GM19328 (cell line): ENCODE data around the gene CREB1.
"Not testable (repeated sequence)": the region's sequence is repeated elsewhere in the genome, so short reads cannot be mapped to it uniquely, and the experiment has no call there.

Experiments
- ATAC-seq: cut with Tn5 transposase; IDR thresholded peaks from one replicate; pipeline ENCODE4 v1.9.1; 2021; ENCODE audit warnings: mild to moderate bottlenecking, moderate library complexity; ENCODE audit not compliant: unreplicated experiment

The CREB1 gene

DNA sequence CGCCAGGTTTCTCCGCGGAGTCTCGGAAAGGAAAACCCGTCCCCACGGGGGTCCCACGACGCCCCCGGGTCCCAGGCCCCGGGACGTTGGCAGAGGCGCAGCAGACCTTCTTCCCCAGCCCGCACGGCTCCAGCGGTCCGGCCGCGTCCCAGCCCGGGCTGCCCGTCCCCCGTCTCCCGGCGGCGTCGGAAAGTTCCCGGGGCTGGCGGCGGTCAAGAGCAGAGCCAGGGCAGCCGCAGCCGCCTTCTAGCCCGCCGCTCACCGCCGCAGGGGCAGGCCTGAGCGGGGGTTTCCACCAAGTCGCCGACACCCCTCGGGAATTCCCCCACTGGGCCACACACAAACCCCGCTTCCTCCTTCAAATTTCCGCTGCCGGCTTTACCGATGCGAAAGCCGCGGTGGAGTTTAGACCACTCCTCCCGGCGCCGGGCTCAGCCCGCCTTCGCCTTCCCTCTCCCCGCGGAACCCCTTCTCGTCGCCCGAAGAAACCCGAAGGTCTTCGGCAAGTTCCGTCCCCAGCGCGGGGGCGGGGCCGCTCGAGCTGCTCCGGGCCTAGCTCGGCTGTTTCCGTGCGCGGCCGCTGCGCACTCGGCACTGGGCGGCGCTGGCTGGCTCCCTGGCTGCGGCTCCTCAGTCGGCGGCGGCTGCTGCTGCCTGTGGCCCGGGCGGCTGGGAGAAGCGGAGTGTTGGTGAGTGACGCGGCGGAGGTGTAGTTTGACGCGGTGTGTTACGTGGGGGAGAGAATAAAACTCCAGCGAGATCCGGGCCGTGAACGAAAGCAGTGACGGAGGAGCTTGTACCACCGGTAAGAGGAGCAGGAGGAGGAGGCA is at the start of gene CREB1:
TSS of gene CREB1 (plus strand) at position 633 of the 830 bp plus-strand sequence. CDS start 25,674 bp downstream, outside the sequence.
- ATAC-seq, result peak; percentile 85

DNA sequence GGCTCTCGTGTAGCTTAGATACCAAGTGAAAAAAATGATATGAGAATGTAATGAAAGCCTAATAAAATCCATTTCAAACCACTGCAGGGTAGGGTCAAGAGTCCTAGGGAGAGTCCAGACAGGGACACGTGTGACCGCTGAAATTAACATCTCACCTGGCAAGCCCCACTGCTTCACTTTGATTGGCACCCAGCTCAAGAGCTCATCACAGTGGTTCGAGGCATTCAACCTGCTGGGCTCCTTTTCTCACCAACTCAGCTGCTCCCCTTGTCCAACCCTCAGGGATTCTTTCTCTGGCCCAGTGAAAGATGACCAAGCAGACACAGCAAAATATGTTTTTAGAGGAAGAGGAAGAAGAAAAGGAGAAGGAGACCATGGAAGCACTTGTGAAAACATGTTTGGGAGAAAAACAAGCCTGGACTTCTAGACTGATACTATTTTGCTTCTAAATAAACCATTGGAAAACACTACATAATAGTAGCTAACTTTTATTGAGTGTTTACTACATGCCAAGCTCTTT is 49.2 kb upstream of the CREB1 start:
- ATAC-seq, result no peak

DNA sequence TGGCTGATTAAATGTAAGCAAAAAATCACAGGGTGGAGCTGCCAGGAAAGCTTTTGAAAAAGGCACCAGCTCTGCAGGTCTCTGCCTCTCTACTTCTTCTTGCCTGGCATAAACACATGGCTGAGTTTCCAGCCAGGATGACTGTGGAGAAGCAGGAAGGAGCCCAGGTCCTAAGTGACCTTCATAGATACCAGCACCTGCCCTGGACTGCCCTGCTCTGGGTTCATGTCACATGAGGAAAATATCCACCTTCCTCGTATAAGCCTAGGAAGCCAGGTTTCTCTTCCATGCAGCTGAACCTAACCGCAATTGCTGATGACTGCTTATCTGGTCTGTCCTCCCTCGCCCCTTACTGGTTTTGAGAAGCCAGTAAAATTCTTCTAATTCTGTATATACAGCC is 47.8 kb upstream of the CREB1 start:
- no peak for ATAC-seq

DNA sequence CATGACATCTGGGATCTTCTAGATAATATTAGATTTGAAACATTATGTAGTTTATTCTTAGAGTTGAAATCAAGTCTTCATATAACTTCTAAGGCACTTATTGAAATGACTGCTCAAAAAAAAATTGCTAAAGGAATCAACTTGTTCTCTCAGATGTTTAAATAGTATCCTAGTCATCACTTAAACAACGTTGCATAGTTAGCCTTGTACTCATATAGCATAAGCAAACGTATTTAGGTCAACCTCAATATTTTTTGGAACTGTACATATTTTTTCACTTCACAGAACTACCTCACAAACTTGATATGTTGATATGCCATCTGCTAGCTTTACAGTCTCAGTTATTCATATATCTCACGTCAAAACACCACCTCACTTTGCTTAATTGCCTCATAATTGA is 47.1 kb upstream of the CREB1 start:
- ATAC-seq, result no peak

DNA sequence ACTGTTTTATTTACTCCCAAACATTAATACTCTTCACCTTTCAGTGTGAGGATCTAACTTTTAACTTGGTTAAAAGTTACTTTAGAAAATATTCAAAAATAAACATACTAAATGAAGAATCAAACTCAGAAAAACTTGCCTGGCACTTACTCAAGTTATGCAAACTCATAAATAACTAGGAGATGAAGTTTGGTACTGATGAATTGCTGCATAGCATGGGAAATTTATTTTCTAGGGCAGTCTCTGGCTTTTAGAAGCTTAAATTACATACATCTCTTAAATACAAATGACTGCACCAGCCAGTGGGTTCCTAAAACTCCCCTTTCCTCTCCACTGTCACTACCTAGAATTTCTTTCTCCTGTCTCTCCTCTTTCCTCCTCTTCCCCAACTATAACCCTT is 46.7 kb upstream of the CREB1 start:
- ATAC-seq, result no peak

DNA sequence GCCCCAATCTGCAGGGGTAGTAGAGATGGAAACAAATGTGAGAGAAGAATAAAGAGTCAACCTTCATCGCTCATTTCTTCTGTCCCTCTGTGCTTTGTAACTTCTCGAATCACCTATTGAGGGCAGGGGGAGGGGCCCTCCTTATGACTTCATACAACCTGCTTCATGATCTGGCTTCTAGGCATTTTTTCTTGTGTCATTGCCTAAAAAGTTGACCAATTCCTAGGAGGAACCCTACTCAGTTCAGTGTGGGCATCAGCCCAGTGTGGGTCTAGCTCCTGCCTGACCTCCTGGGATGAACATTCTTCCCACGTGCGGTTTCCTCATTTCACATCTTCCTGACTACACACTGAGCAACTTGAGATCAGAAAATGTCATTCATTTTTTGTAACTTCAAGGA is 46.3 kb upstream of the CREB1 start:
- no peak for ATAC-seq

DNA sequence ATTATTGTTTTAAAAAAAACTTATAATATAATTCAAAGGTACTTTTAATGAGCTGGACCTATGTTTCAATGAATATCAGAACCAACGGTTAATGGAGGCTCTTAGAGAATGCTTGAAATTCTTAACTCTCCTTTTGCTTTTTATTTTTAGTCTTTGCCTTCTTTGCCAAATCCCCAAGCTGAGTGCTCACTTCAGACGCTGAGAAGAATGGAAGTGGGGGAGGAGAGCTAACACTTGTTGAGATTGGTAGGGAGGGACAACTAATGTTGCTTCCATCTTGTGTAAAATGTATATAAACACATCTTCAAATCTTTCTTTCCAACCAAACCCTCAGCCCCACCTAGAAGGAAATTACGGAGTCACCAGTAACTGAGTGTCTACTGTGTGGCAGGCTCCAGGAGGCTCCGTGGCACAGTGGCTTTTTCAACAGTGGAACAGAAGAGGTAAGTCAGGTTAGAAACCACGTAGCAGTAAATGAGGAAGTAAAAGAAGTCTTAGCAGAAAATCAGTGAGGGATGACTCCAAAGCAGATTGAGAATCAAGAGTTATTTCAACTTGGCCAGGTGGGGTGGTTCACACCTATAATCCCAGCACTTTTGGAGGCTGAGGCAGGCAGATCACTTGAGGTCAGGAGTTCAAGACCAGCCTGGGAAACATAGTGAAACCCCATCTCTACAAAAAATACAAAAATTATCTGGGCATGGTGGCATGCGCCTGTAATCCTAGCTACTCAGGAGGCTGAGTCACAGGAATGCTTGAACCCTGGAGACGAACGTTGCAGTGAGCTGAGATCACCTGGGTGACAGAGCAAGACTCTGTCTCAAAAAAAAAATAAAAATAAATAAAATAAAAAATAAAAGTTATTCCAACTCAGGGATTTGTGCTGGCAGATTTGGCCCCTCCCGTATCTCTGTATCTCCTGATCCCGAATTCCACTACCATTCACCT is 45.0 kb upstream of the CREB1 start:
- ATAC-seq, result no peak

DNA sequence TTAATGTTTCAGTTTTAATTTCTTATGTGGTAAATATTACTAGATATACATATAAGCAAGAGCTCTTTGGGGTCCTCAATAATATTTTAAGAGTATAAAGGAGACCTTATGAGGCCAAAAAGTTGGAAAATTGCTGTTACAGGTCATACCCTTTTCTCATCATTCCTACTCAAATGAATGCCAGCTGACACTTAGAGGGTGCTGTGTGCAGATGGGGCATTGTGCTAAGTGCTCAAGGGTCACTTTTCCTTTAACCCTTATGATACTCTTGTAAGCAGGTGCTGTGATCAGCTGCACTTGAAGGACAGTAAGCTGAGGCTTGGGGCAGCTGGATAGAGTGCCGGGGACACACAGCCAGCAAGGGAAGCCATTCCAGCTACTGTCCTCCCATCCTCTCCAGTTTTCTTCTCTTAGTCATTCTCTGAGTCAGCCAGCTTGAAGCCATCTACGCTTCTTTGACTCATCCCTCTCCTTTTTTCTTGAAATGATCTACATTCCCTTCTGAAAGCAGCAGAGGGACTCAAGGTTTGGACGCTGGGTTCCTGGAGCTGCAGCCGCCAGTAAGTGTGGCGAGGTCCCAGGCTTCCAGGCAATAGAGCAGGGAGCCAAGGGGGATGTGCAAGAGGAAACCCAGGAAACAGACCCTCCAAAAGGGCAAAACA is 42.0 kb upstream of the CREB1 start:
- no peak for ATAC-seq

DNA sequence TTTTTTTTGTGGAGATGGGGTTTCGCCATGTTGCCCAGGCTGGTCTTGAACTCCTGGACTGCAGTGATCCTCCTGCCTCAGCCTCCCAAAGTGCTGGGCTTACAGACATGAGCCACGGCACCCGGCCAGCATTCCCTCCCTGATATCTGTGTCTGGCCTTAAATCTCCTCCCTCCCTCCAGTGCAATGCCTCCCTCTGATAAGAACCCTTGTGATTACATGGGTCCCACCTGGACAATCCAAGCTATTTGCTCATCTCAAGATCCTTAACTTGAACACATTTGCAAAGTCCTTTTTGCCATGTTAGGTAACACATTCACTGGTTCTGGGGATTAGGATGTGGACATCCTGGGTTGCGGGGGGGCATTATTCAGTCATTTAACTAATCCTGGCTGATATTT is 40.5 kb upstream of the CREB1 start:
- ATAC-seq, result no peak

DNA sequence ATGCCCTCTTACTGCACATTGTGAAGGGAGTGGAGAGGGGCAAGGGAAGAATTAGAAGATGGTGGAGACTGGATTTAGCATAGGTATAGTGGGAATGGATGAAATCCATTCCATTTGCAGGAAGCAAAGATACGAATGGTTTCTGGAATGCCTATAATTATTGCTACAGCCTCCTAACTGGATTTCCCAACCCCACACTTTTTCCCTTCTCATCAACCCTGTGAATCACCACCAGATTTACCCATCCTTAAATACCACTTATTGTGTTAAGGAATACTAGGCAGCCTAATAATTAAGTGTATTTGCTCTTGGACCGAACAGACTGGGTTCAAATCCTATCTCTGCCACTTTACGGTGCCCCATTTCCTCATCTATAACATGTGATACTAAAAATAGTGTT is 39.3 kb upstream of the CREB1 start:
- ATAC-seq, result no peak

DNA sequence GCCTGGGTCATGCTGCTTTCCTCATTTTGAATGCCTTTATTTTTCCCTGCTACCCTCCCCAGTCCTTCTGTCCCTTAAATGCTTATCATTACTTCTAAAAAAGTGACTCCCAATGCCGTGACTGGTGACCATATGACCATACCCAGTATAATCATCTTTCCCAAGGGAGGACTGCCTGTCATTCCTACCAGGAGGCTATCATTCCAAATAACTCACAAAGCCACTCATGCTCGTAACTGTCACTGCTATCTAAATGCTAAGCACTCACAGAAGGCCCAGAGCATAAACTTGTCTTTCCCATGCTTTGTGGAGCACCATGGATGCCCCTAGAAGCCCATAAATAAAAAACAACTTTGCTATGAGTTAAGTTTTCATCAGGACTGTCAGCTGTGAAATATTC is 38.7 kb upstream of the CREB1 start:
- ATAC-seq, result no peak

DNA sequence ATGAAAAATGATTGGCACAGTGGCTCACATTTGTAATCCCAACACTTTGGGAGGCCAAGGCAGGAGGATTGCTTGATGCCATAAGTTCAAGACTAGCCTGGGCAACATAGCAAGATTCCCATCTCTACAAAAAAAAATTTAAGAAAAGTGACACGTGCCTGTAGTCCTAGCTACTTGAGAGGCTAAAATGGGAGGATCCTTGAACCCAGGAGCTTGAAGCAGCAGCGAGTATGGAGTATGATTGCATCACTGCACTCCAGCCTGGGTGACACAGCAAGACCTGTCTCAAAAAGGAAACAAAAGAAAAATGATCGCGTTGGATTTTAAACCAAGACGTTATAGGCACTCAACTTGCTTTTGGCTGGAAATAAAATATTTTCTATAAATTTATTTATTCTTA is 37.8 kb upstream of the CREB1 start:
- ATAC-seq, result no peak

DNA sequence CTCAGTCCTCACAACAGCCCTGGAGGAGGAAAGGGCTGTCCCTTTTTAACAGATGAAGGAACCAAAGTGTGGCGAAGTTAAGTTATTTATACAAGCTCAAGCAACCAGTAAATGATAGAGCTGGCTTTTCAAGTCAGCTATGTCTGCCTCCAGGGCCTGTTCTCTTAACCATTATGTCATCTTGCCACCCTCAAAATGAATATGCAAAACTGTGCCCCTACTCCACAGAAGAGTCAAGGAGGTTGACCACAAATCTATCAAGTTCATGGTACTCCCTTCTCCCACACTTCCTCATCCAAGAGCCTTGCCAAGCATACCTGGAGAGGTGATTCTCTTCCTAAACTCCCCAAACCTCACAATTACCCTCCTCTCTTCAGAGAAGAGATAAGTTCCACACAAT is 37.3 kb upstream of the CREB1 start:
- ATAC-seq, result no peak

DNA sequence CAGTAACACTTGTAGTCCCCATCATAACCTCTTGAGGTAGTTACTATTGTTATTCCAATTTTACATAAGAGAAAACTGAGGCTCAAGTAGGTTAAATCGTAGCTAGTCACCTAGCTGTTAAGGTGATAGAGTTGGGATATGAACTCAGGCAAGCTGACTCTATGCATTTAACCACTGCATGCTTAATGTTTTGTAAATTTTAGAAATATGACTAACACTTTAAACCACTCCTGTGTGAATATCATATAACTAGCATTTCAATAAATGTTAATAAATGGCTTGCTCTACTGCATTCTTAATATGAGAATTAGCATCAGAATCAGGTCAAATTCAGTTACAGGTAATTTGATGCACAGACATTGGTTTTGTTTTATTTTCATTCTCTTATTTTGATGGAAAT is 35.6 kb upstream of the CREB1 start:
- no peak for ATAC-seq

DNA sequence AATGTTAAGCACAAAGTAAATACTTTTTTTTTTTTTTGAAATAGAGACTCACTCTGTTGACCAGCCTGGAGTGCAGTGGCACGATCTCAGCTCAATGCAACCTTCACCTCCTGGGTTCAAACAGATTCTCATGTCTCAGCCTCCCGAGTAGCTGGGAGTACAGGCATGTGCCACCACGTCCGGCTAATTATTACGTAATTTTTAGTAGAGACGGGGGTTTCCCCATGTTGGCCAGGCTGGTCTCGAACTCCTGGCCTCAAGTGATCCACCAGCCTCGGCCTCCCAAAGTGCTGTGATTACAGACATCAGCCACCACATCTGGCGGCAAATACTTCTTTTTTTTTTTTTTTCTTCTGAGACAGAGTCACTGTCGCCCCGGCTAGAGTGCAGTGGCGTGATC is 32.8 kb upstream of the CREB1 start:
- ATAC-seq, result not testable (repeated sequence)

DNA sequence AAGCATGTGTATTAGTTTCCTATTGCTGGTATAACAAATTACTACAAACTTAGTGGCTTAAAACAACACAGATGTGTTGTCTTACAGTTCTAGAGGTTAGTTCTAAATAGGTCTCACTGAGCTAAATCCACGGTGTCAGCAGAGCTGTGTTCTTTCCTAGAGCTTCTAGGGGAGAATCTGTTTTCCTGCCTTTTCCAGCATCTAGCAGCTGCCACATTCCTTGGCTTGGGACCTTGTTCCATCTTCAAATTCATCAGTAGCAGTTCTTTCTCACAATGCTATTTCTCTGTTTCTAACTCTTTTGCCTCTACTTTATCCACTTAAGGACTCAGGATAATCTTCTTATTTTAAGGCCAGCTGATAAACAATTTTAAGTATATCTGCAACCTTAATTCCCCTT is 32.2 kb upstream of the CREB1 start:
- no peak for ATAC-seq

DNA sequence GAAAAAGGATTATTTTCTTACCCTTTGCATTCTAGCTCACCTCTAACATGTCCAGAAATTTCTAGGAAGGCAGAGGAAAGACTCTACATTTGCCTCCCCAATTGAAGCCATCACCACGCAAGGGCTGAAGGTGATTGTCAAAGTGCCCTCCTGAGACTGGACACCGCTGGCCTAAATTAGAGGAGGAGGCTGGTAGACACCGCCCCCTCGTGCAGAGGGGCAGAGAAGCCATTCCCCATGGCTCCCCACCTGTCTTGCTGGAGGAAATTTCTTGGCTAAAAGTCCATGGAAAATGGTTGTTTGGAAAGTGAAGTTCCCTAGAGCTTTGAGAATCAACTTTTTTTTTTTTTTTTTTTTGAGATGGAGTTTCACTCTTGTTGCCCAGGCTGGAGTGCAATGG is 31.3 kb upstream of the CREB1 start:
- ATAC-seq, result no peak

DNA sequence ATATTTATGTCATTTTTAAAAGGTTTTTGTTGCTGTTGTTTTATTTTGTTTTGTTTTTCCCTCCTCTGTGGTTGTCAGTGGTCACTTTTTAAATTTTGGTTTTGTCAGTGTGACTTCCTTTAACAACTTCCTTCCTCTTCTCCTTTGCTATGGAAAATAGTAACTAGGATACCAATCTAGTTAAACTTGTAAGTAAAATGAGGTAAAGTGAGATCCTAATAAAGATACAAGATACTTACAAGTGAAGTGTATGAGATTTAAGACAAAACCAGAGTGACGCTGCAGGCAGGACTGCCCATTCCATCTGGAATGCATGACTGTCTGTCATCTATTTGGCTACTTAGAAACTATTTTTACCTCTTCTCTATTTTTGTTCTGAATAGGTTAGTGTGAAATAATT is 30.6 kb upstream of the CREB1 start:
- no peak for ATAC-seq

DNA sequence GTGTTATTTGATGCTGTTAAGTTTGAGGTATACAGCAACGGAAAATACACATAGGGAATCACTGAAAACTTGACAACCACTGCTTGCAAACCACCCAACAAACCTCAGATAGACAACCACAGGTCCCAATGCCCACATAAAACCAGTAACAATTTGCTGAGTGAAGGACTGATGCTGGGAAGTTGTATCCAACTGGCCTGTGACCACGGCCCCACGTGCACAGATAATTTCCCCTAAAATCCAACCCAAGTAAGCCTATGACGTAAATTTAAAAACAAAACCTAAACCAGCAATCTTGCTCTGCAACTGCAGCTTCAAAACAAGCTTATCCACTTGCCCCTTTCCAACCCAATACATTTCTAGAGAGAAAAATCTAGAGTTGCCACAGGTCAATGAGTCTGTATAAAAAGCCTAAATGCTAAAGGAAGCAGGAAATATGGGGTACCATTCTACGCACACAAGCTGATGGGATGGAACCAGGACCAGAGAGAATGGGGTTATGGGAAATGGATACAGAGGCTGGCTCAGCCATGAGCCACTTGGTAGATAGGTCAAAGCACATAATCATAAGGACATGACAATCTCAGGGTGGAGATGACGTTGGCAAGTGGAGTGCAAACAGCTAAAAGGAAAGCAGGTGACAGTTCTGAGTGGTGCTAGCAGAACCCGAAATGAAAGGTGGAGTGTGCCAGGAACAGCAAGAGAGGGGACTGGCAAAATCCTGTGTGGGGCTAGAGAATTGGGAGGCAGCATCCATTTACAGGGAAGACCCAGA is 27.8 kb upstream of the CREB1 start:
- ATAC-seq, result no peak

DNA sequence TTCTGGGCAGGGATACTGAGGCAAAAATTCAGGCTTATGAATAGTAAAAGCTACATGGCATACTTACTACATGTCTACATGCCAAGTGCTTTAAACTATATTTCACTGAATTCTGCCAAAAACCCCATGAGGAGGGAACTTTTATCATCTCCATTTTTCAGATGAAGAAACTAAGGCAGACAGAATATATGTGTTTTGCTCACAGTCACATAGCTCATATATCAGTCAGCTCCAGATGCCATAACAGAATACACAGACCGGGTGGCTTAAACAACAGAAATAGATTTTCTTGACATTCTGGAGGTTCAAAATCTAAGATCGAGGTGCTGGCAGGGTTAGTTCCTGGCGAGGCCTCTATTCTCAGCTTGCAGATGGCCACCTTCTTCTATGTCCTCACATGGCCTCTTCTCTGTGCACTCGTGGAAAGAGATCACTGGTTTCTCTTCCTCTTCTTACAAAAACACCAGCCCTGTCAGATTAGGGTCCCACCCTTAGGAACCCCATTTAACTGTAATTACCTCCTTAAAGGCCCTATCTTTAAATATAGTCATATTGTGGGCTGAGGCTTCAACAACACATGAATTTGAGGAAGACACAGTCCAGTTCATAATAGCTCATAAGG is 27.1 kb upstream of the CREB1 start:
- ATAC-seq, result peak; percentile 54
